Measurements from ENCODE around the gene CDC14A. TPM values are rescaled to one million over a fixed set of nuclear protein-coding genes. Genes with fewer than 3 reads are reported as not detected.

The CDC14A gene
- total and polyA plus RNA-seq, 2 of the 8 experiments (the other 6 are each of a cell fraction or from before 2014, with no cell fraction given) = 3.2 to 8.9 TPM

DNA sequence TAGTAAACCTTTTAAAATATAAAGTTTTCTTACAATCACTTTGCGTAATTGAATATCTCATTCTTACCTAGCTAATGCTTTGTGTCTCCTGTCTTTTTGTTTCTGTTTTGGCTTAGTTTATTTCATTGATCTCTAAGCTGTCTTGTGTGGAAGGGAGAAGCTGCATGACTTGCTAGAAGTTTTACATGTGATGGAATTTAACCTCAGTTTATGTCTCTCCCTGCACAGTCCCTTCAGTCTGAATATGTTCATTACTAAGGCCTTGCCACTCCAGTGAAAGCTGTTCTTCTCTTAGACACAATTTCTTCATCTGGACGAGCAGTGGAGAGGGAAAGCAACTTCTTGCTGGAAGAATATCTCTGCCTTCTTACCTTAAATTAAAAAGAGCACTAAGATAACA lies 165.7 kb downstream of the CDC14A start (continued):
- TF ChIP-seq BCL11A (IDR thresholded peaks at IDR 0.05; ENCODE audit: low read depth in 2 of 2, low read length in 2 of 2) (no peak), KDM5A (IDR thresholded peaks at IDR 0.05; ENCODE audit: low read length) (no peak)

Measured in H1 (cell line).